BLaER1 treated with 17β-estradiol and CSF1 and Interleukin-3, amounts not matched to agents 10 nM and 100 nM (cell line): ENCODE data around the gene GLRA1.
A peak's percentile ranks its signal among the peaks of the same experiment; 100 is the strongest.

Source experiments
- H3K27ac ChIP-seq, 11 experiments: shearing (Covaris generic); formaldehyde crosslinking; 2 replicates each; pipeline ENCODE4 v1.8.1; 2022
- H3K27me3 ChIP-seq, 11 experiments: shearing (Covaris generic); formaldehyde crosslinking; 2 replicates each; pipeline ENCODE4 v1.8.1; 2022
- H3K36me3 ChIP-seq, 11 experiments: shearing (Covaris generic); formaldehyde crosslinking; 2 replicates each; pipeline ENCODE4 v1.8.1; 2022
- H3K4me1 ChIP-seq, 10 experiments: shearing (Covaris generic); formaldehyde crosslinking; 2 replicates each; pipeline ENCODE4 v1.8.1; 2022
- H3K4me2 ChIP-seq, 11 experiments: shearing (Covaris generic); formaldehyde crosslinking; 2 replicates each; pipeline ENCODE4 v1.8.1; 2022
- H3K4me3 ChIP-seq, 10 experiments: shearing (Covaris generic); formaldehyde crosslinking; 2 replicates each; pipeline ENCODE4 v1.8.1; 2022
- H3K9ac ChIP-seq, 11 experiments: shearing (Covaris generic); formaldehyde crosslinking; 2 replicates each; pipeline ENCODE4 v1.8.1; 2022
- H3K9me3 ChIP-seq, 11 experiments: shearing (Covaris generic); formaldehyde crosslinking; replicated peaks in 1 of 11; 2 replicates each; pipeline ENCODE4 v1.8.1; 2022
- H4K20me1 ChIP-seq, 11 experiments: shearing (Covaris generic); formaldehyde crosslinking; 2 replicates each; pipeline ENCODE4 v1.8.1; 2022
- Cebpa-rat ChIP-seq, 11 experiments: shearing (Covaris generic); IDR thresholded peaks; 2 replicates each; pipeline ENCODE4 v1.8.1; 2022

Gene GLRA1

DNA sequence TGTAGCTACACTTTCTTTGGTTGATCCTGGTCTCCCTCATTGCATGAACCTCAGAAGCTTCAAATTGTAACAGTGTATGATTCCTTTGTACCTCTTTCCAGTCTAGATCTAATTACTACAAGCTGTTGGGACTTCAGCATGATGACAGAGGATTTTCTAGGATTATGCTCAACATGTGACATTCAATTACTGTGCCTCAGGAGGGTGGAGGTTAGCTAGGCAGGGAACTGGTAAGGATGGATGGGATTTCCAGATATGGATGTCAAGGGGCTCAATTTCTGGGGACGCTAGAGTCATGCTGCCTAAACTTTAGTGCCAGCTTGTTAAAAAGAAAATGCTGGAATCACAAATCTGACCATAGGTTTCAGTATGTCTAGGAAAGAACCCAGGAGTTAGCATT is 29.2 kb upstream of the GLRA1 start:
- H3K4me1 ChIP-seq, result peaks cover 13 to 59% (median 45%) of the 10 kb centered on the region in 10 experiments
- H3K9me3 ChIP-seq, result no peaks in the 10 kb centered on the region
- H3K9ac ChIP-seq, result no peak overlapping the region
- no peak overlapping the region for H3K27ac ChIP-seq
- H4K20me1 ChIP-seq, result no peaks in the 10 kb centered on the region; a peak in 1 of 22 replicates
- H3K36me3 ChIP-seq, result no peaks in the 10 kb centered on the region
- no peaks in the 10 kb centered on the region for H3K27me3 ChIP-seq
- H3K4me2 ChIP-seq, result no peak overlapping the region
- no peak for TF ChIP-seq Cebpa-rat (IDR thresholded peaks at IDR 0.05)
- H3K4me3 ChIP-seq, result no peak overlapping the region

DNA sequence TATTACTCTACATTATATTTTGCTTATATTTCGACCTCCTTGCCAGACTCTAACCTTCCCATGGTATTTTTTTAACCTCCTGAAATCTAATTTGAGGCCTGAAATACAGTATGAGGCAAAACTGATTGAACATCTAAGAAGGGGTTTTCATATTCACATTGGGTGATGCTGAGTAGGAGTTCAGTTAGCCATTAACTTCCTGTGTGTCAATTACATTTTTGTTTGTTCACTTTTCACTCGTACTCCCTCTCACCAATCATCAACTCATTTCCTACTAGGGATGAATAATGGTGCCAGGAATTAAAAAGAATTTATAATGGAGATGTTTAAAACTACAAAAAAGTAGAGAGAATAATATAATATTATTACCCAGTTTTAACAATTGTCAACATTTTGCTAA is 27.6 kb upstream of the GLRA1 start:
- Histone ChIP-seq H3K4me3 (no peak overlapping the region), H3K4me1 (peaks cover 9 to 57% (median 43%) of the 10 kb centered on the region in 10 experiments), H3K9ac (no peak overlapping the region), H3K27ac (no peak overlapping the region), H3K4me2 (peak overlapping the region in 3 of 11 experiments; percentile 4 to 65 (median 26); a peak in 3 of 22 replicates), H4K20me1 (no peaks in the 10 kb centered on the region; a peak in 1 of 22 replicates), H3K27me3 (no peaks in the 10 kb centered on the region), H3K36me3 (no peaks in the 10 kb centered on the region), H3K9me3 (no peaks in the 10 kb centered on the region)
- no peak for TF ChIP-seq Cebpa-rat (IDR thresholded peaks at IDR 0.05)

DNA sequence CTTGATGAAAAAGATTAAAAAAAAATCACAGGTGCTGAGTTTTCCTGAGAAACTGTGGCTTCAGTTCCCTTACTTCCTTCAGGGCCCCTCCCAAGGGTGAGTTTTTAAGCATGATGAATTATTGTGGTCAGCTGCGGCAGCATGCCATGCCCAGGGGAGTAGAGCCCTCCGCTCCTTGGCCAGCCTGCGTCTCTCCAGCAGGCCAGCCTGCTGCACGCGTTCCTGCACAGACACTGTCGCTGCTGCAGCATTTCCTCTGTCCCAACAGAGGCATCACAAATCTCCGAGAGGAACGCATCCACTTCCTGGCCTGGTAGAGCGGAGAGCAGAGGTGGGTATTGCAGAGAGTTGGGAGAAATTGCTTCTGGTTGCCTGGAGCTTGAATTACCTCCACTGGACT is 26.1 kb upstream of the GLRA1 start:
- no peaks in the 10 kb centered on the region; a peak in 1 of 22 replicates for H4K20me1 ChIP-seq
- no peak for TF ChIP-seq Cebpa-rat (IDR thresholded peaks at IDR 0.05)
- no peaks in the 10 kb centered on the region for H3K36me3 ChIP-seq
- H3K27me3 ChIP-seq, result no peaks in the 10 kb centered on the region
- H3K4me3 ChIP-seq, result no peak overlapping the region
- H3K4me2 ChIP-seq, result peak overlapping the region; percentile 38 to 83 (median 72)
- H3K9me3 ChIP-seq, result no peaks in the 10 kb centered on the region
- H3K4me1 ChIP-seq, result peaks cover 9 to 45% (median 35%) of the 10 kb centered on the region in 10 experiments
- H3K9ac ChIP-seq, result no peak overlapping the region
- no peak overlapping the region for H3K27ac ChIP-seq

DNA sequence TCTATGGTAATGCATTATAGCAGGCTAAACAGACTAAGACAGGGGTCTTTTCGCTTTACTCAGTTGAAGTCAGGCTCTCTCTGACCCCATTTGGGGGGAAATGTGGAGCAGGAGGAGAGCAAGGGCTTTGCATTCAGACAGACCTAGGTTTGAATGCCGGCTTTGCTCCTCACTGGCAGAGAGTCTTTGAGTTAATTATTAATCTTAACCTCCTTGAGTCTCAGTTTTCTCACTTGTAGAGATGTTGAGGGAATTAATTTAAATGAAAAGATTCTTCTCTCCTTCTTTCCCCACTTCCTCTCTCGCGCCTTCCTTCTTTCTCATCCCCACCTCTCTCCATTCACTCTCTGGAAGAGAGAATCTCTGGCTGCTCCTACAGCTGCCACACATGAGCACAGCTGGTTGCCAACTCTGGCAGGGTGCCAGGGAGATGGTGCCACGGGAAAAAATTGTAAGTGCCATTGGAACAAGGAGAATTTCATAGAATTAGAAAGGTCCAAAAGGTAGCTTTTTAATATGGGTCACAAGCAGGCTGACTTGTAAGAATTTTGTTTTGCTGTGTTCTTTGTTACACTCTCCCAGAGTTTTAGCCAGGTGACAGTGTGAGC is 25.2 kb upstream of the GLRA1 start:
- H3K36me3 ChIP-seq, result no peaks in the 10 kb centered on the region
- no peaks in the 10 kb centered on the region for H3K27me3 ChIP-seq
- no peaks in the 10 kb centered on the region for H3K9me3 ChIP-seq
- H3K9ac ChIP-seq, result no peak overlapping the region
- H3K4me3 ChIP-seq, result no peak overlapping the region
- H3K4me2 ChIP-seq, result peak overlapping the region in 10 of 11 experiments; percentile 38 to 83 (median 72); a peak in 18 of 22 replicates
- peaks cover 9 to 45% (median 35%) of the 10 kb centered on the region in 10 experiments for H3K4me1 ChIP-seq
- H3K27ac ChIP-seq, result no peak overlapping the region
- no peak for TF ChIP-seq Cebpa-rat (IDR thresholded peaks at IDR 0.05)
- no peaks in the 10 kb centered on the region; a peak in 1 of 22 replicates for H4K20me1 ChIP-seq

DNA sequence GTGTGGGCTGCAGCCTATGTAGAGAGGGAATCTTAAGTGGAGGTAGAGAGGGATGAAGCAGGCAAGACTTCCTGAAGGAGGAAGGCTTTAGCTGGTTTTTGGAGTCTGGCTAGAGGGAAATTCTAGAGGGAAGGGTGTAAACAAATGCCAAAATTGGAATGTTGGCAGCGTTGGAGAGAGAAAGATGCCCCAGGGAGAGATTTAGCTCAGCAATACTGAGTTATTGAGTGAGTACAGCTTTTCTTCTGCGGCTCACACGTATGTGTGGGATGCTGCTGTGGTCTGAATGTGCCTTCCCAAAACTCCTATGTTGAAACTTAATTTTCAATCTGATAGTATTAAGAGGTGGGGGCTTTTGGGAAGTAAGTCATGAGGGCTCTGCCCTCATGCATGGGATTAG is 24.5 kb upstream of the GLRA1 start:
- no peak for TF ChIP-seq Cebpa-rat (IDR thresholded peaks at IDR 0.05)

DNA sequence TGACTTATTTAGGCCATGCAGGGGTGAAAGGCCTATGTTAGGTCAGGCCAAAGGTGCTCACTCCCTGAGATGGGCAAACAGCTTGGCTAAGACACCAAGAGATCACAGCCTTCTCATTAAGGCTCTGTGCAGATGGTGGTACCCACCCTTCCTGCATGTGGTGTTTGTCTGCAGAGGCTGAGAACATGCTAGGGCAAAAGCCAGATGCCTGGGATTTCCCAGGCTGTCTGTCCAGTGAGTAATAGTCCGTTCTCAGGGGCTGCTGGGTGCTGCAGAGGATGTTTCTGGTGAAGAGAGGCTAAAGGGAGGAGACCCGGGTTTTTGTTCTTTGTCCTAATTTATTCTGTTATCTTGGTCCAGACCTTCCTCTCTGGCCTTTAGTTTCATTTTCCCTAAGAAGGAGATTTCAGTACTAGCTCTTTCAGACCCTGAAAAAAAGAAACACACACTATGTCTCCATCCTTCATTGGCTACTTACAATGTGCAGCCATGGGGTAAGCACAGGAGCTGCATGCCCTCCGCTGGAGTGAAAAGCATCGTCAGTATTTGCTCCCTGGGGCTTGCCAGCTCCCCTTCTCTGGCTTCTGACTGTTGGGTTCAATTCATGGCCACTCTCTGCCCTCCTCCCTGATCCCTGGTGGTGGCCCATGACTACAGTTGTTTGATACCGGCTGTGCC is 23.4 kb upstream of the GLRA1 start:
- Histone ChIP-seq H3K9me3 (no peaks in the 10 kb centered on the region), H3K36me3 (no peaks in the 10 kb centered on the region), H3K4me2 (peak overlapping the region in 8 of 11 experiments; percentile 0 to 82 (median 44); a peak in 14 of 22 replicates), H3K4me3 (no peak overlapping the region), H4K20me1 (no peaks in the 10 kb centered on the region; a peak in 1 of 22 replicates), H3K27me3 (no peaks in the 10 kb centered on the region), H3K27ac (no peak overlapping the region), H3K4me1 (peaks cover 9 to 45% (median 35%) of the 10 kb centered on the region in 10 experiments), H3K9ac (no peak overlapping the region)
- TF ChIP-seq Cebpa-rat (IDR thresholded peaks at IDR 0.05), result no peak

More for the DNA sequence above, 24.5 kb upstream of the GLRA1 start:
- Histone ChIP-seq H3K36me3 (no peaks in the 10 kb centered on the region), H3K4me2 (peak overlapping the region in 7 of 11 experiments; percentile 65 to 83 (median 76); a peak in 14 of 22 replicates), H3K4me3 (no peak overlapping the region), H3K27ac (no peak overlapping the region), H3K9ac (no peak overlapping the region), H3K4me1 (peaks cover 9 to 45% (median 35%) of the 10 kb centered on the region in 10 experiments), H3K9me3 (no peaks in the 10 kb centered on the region), H3K27me3 (no peaks in the 10 kb centered on the region), H4K20me1 (no peaks in the 10 kb centered on the region; a peak in 1 of 22 replicates)

DNA sequence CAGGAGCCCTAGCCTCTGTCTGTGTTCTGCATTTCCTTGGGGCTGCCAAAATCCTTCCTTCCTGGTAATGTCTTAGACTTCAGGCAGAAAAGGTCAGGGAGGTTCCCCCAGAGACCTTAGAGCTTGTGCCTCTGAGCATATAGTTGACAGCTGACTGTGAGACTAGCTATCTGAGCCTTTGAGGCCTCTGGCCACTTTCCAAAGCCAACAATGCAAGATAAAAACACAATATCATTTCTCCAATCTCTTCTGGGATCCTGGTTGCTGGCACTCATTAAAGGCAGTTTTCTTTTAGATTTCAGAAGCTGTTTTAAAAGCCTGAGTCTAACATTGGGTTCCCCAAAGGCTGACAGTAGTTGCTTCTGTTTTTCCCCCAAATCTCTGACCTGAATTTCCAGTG is 13.2 kb upstream of the GLRA1 start:
- Histone ChIP-seq H3K4me1 (no peaks in the 10 kb centered on the region), H3K9me3 (peaks cover 0 to 4% (median 0%) of the 10 kb centered on the region in 11 experiments; a peak in 2 of 22 replicates), H3K27ac (no peak overlapping the region), H3K4me2 (no peak overlapping the region), H4K20me1 (no peaks in the 10 kb centered on the region), H3K4me3 (no peak overlapping the region), H3K27me3 (no peaks in the 10 kb centered on the region), H3K36me3 (no peaks in the 10 kb centered on the region), H3K9ac (no peak overlapping the region)
- no peak for TF ChIP-seq Cebpa-rat (IDR thresholded peaks at IDR 0.05)

DNA sequence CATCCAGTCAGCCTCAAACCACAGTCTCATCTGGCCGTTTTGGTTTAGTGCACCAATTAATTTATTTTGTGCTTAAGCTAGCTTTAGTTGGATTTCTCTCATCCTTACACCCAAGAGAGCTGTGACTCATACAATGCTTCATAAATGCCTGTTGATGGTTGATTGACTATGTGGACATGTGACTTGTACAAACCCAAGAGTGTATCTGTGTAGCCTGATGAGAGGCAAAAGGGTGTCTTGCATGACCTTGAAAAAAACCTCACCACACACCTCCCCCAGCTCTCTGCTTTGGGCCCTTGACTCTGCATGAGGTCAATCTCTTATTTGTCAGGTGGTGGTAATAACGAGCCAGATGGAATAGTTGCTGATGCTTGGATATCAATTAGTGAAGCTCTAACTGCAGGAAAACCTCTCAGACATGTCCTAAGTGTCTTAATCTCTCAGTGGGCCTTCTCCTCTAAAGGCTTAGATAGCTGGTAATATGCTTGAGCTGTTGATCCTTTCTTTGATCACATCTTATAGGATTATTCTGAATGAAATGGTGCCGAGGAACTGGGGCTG is 10.6 kb upstream of the GLRA1 start:
- Histone ChIP-seq H3K27ac (no peak overlapping the region), H3K4me2 (no peak overlapping the region), H4K20me1 (no peaks in the 10 kb centered on the region), H3K9ac (no peak overlapping the region), H3K4me1 (no peaks in the 10 kb centered on the region), H3K9me3 (peaks cover 14 to 26% (median 18%) of the 10 kb centered on the region in 11 experiments; a peak in 21 of 22 replicates), H3K36me3 (no peaks in the 10 kb centered on the region), H3K27me3 (no peaks in the 10 kb centered on the region), H3K4me3 (no peak overlapping the region)
- no peak for TF ChIP-seq Cebpa-rat (IDR thresholded peaks at IDR 0.05)

DNA sequence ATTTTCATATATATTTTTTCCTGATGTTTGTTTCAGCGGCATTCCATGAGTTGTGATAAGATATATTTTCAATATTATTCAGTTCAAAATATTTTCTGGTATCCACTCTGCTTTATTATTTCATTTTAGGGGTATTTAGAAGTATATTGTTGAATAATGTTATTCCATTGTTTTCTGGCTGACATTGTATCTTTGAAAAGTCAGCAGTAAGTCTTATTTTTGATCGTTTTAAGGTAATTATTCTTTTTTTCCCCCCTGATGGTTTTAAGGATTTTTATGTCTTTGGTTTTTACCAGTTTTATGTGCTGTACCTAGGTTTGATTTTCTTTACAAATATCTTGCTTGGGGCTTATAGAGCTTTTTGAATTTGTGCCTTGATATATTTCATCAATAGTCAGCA is 6.6 kb upstream of the GLRA1 start:
- Histone ChIP-seq H3K9me3 (peaks cover 14 to 26% (median 18%) of the 10 kb centered on the region in 11 experiments; a peak in 21 of 22 replicates), H3K27me3 (no peaks in the 10 kb centered on the region), H3K4me2 (no peak overlapping the region), H4K20me1 (no peaks in the 10 kb centered on the region; a peak in 1 of 22 replicates), H3K27ac (no peak overlapping the region), H3K36me3 (no peaks in the 10 kb centered on the region), H3K9ac (no peak overlapping the region), H3K4me1 (no peaks in the 10 kb centered on the region), H3K4me3 (no peak overlapping the region)
- TF ChIP-seq Cebpa-rat (IDR thresholded peaks at IDR 0.05), result no peak
